GM12874 (cell line): ENCODE results near the gene IMMT.

ENCODE experiments used
- CTCF ChIP-seq: IDR thresholded peaks from 2 replicates; pipeline ENCODE4 v1.5.1; 2011; ENCODE audit warnings: low read depth, mild to moderate bottlenecking, control low read depth, low read length, moderate library complexity; ENCODE audit not compliant: insufficient read depth

Gene IMMT

DNA sequence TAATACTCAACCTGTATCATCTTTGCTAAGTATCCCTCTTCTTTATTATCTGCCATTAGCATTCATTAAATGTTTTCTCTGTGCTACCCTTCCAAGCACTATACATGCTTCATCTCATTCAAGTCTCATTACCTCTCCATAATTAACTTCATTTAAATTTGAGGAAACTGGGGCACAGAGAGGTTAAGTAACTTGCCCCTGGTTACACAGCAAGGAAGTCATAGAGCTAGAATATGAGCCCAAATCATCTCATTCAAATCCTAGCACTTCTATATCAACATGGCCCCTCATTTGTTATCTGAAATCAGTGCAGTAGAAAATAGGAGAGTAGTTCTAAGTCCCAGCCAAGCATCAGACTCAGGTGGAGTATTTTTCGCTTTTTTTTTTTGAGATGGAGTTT lies 8.4 kb upstream of the IMMT start:
- no peak for TF ChIP-seq CTCF

DNA sequence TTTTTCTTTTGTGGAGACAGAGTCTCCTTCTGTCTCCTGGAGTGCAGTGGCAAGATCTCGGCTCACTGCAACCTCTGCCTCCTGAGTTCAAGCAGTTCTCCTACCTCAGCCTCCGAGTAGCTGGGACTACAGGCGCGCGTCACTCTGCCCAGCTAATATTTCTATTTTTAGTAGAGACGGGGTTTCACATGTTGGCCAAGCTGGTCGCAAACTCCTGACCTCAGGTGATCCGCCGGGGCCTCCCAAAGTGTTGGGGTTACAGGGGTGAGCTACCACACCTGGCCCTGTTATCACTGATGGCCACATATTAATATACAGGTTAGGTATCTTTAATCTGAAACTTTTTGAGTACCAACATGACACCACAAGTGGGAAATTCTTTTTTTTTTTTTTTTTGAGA lies 7.4 kb upstream of the IMMT start:
- TF ChIP-seq CTCF = no peak

DNA sequence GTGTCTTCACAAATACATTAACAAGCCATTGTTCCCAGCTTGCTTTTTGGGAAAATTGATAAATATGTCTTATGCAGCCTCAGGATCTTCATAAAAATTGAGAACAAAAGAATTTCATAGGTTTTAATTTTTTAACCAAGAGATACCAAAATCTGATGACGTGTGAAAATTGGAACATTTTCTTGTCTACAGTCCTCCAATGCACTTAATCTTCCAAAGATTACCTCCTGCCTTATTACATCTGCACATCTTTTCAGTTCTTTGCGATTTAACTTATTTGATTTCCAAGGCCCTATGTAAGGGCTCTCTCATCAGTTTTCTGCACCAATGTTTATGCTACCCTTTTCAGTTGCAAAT lies 7.1 kb upstream of the IMMT start:
- TF ChIP-seq CTCF = no peak

DNA sequence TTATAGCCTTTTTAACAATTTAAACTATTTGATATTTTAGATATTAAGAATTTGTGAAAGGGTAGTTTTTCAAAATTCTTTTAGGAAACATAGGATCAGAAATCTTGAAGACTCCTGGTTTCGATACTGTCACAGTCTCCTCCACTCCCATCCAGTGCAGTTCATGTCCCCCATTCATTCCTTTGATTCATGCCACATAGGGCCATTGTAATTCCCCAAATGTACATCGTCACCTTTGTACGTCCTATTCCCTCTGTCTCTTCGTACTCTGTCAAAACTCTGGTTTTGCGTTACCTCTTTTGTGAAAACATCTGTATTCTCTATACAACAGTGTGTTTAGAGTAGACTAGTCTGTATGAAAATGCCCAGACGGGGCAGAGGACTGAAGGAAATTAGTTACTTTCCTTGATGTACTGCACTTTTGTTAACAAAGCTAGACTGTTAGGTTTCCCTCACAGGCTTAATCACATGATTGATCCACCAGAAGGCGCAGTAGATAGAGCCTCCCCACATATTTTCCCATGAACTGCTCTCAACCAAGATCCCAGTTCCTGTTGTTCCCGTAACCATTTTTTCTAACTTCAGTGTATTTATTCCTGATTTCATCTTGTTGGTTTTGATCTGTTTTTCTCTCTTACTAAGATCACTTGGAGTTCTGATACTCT lies 6.5 kb upstream of the IMMT start:
- TF ChIP-seq CTCF = no peak

DNA sequence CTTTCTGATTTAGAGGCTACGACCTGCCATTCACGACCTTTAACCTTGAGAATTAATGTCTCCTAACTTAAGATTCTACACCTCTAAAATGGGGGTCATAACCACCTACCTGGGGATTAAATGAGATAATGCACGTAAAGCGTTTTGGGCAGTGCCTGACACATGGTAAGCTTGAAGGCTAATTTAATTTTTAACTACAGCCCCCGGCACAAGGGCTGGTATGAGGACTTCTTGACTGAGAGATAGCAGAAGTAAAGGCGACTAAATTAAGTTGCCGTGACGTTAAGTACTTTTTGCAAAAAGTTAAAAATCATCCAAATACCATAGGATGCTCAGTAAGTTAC lies 4.5 kb upstream of the IMMT start:
- TF ChIP-seq CTCF = no peak

DNA sequence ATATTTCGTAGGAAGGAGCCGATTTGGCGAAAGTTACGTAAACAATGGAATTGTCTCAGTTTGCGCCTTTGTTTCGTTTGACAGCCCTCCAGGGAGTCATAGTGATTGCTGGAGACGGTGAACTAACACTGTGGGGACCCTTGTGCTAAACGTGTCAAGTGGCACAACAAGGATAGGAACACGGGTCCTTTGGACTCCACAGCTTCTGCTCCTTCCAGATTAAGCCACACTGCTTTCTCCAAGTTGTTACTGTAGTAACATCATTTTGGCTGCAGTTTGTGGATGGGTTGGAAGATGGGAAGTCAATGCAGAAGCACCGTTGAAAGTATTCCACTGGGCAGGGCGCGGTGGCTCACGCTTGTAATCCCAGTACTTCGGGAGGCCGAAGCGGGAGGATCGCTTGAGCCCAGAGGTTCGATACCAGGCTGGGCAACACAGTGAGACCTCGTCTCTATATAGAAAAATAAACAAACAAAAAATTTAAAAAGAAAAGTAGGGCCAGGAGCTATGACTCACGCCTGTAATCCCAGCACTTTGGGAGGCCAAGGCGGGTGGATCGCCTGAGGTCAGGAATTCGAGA lies 636 bp upstream of the IMMT start:
- no peak for TF ChIP-seq CTCF

GRCh38 chr2:86194751-86195054 lies 559 bp downstream of the IMMT start:
- no peak for TF ChIP-seq CTCF
